Measurements from ENCODE around the gene HARS1.
"Not testable (repeated sequence)": the region's sequence is repeated elsewhere in the genome, so short reads cannot be mapped to it uniquely, and the experiment has no call there.

The HARS1 gene

DNA sequence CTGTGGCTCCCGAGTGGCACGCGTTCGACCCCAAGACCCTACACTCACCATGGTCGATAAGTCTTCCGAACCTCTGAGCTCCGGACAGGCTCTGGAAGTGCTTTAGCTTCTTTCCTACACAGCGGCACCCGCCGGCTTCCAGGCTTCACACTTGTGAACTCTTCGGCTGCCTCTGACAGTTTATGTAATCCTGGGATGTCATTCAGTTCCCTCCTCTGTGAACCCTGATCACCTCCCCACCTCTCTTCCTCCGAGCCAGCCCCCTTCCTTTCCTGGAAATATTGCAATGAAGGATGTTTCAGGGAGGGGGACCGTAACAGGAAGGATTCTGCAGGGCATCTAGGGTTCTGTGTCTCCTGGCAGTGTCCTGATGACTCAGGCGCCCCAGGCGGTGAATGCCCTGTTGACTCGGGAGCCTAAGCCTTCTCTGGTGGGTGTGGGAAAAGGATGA lies 58.1 kb downstream of the HARS1 start, which contains the start of gene CD14:
Gene CD14 (minus strand): TSS at position 155 of the 451 bp plus-strand sequence. CDS start 104 bp downstream, at position 51.
- TF ChIP-seq POLR2A (IDR thresholded peaks at IDR 0.05; ENCODE audit: low read depth, low read length): no peak
- FAIRE-seq (no peak), DNase-seq (ENCODE audit: insufficient read length, low spot score) (no peak)

DNA sequence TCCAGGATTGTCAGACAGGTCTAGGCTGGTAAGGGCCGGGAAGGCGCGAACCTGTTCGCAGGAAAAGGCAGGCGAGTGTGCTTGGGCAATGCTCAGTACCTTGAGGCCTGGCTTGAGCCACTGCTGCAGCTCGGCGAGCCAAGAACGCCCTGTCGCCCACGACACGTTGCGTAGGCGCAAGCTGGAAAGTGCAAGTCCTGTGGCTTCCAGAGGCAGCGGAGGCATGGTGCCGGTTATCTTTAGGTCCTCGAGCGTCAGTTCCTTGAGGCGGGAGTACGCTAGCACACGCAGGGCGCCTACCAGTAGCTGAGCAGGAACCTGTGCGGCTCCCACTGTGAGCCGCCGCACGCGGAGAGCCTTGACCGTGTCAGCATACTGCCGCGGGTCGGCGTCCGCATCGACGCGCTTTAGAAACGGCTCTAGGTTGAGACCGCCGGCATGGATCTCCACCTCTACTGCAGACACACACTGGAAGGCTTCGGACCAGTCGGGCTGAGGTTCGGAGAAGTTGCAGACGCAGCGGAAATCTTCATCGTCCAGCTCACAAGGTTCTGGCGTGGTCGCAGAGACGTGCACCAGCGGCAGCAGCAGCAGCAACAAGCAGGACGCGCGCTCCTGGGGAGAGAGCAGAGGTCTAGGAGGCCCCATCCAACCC lies 58.7 kb downstream of the HARS1 start:
- DNase-seq (ENCODE audit: insufficient read length, low spot score): no peak
- no peak for FAIRE-seq
- no peak for TF ChIP-seq POLR2A (IDR thresholded peaks at IDR 0.05; ENCODE audit: low read depth, low read length)

- TF ChIP-seq POLR2A (IDR thresholded peaks at IDR 0.05; ENCODE audit: low read depth, low read length): no peak
- FAIRE-seq (no peak), DNase-seq (ENCODE audit: insufficient read length, low spot score) (no peak)
These were observed 59.3 kb downstream of the HARS1 start for GRCh38 chr5:140631831-140632365.

- DNase-seq (ENCODE audit: insufficient read length, low spot score) (no peak), FAIRE-seq (no peak)
- TF ChIP-seq POLR2A (IDR thresholded peaks at IDR 0.05; ENCODE audit: low read depth, low read length): no peak
These were observed 60.1 kb downstream of the HARS1 start for GRCh38 chr5:140631036-140631417.

DNA sequence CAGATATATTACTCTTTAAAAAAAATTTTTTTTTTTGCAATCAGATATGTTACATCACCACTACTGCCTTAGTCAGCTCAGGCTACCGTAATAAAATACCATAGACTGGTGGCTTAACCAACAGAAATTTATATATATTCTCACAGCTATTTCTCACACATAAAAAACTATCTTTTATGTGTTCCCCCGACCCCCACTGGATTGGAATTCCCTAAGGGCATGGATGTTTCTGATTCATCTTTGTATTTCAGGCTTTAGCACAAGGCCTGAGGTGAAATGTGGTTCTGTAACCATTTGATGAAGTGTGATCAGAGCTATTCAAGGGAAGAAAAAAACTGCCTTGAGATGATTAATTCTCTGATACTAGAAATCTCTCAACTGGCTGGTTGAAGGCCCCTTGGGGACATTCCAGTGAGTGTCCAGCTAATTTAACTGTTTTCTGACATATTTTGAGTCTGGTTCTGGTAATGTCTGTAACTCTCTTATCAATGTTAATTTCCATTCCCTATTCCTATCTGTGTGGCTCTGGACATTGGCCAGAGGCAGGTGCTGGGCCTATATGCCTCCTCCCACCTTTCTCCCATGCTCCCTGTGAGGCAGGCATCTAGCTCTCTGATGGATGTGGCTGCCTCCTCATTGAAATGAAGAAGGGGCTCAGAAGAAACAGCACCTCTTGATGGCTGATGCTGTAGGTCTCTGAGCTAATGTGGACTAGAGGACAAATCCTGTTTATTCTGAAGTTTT lies 60.7 kb downstream of the HARS1 start:
- no peak for DNase-seq (ENCODE audit: insufficient read length, low spot score)
- no peak for FAIRE-seq

GRCh38 chr5:140628711-140629110 lies 62.5 kb downstream of the HARS1 start:
- FAIRE-seq (no peak), DNase-seq (ENCODE audit: insufficient read length, low spot score) (no peak)
- TF ChIP-seq POLR2A (IDR thresholded peaks at IDR 0.05; ENCODE audit: low read depth, low read length): no peak

More for the DNA sequence above, 60.7 kb downstream of the HARS1 start:
- no peak for TF ChIP-seq POLR2A (IDR thresholded peaks at IDR 0.05; ENCODE audit: low read depth, low read length)

DNA sequence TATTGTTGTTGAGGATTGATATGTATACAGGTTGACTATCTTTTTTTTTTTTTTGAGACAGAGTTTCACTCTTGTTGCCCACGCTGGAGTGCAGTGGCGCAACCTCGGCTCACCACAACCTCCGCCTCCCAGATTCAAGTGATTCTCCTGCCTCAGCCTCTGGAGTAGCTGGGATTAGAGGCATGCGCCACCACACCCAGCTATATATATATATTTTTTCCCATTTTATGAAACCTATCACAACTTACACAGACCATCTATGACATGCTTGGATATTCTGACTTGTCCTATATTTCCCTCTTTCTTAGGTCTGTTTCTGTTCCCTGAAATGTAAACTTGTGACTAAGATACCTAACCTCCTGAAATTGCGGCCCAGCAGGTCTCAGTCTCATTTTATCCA lies 63.2 kb downstream of the HARS1 start:
- DNase-seq (ENCODE audit: insufficient read length, low spot score): no peak
- no peak for FAIRE-seq
- no peak for TF ChIP-seq POLR2A (IDR thresholded peaks at IDR 0.05; ENCODE audit: low read depth, low read length)

- DNase-seq (ENCODE audit: insufficient read length, low spot score); FAIRE-seq: not testable (repeated sequence)
These were observed 66.3 kb downstream of the HARS1 start for GRCh38 chr5:140624886-140625285.

All from H54 (cell line).